SW 1271 (cell line): ENCODE measurements around the gene SHISA7.

Source experiments
- DNase-seq, 2 experiments: peaks; one replicate each; lab custom pipeline; 2025; lab: John Stamatoyannopoulos, UW

SHISA7 gene

DNA sequence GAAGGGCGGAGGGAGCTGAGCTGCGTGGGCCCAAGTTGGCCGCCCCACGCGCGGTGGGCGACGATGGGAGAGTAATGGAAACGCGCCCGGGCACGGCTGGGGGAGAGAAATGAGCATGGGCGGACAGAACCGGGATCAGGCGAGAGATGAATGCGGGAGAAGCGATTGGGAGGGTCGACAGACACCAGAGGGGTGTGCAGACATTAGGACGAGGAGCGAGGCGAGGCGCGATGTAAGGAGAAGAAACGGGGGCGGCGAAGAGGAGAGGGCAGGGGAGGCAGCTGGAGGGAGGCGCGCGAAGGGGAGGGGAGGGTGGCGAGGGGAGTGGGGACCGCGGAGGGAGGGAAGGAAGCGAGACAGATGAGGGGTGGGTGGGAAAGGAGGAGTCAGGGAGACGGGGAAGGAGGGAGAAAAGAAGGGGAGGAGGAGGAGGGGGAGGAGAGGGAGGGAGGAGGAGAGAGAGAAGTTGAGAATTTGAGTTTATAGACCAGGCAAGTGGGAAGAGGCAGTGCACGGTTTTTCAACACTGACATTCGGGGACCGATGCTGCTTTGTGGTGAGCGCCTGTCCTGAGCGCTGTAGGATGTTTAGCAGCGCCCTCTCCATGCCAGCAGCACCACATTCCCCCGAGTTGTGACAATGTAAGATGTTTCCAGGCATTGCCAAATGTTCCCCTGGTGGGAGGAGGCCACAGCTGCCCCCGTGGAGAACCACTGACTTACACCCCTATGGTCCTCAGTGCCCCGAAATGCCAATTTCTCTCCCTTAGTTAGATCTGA is at the start of gene SHISA7:
Gene SHISA7, minus strand, starts transcription at position 256 of the 779 bp plus-strand sequence. CDS start 437 bp downstream, outside the sequence.
- peak in 1 of 2 experiments; percentile 14 for DNase-seq

DNA sequence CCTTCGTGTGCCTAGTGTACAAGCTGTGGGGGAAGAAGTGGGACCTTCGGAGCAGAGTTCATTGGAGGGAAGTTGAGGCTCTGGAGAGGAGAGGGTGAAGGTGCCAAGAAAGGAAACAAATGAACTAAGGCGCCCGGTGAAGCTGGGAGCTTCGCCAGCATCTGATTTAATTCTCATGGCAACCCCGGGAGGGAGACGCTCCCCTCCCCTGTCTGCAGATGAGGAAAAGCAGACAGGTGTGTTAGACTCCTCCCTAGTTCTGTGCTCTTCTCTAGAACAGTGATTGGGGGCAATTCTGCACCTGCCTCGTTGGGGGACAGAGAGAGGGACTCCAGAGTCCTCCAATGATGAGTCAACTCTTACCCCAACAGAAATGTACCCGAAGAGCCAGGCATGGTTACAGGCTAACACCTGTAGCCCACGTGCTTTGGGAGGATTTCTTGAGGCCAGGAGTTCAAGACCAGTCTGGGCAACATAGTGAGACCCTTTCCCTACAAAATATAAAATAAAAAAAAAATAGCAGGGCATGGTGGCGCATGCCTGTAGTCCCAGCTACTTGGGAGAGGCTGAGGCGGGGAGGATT is 49.4 kb upstream of the SHISA7 start:
- no peak for DNase-seq

DNA sequence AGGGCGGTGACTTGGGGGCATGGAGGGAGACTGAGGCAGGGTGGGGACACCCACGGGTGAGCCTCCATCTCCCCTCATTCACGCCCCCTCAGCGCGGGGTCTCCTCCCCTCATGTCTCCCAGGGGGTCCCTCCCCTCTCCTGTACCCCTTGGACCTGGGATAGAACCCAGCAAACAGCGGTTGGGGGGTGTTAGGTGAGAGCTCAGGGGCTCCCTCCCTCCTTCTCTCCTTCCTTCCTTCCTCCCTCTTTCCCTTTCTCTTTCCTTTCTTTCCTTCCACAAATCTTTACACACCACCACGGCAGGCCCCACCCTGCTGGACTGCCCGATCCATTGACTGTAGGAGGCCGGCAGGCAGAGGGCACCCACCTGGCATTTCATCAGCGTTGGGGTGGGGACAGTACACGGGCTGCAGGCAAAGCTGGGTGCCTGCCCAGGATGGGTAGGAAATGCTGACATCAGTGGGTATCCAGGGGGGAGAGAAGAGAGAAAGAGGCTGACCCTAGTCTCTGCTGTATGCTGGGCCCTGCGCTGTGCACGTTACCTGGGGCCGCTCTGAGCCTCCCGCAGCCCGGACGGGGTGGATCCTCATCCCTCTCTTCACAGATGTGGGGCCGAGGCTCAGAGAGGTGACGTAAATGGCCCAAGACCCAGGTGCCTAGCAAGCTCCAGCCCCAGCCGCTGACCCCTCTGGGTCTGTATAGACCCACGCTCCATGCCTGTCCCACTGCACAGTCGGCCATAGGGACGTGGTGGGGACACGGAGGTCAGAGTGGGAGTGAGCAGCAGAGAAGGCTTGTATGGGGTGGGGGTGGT is 48.7 kb upstream of the SHISA7 start:
- DNase-seq, result no peak

DNA sequence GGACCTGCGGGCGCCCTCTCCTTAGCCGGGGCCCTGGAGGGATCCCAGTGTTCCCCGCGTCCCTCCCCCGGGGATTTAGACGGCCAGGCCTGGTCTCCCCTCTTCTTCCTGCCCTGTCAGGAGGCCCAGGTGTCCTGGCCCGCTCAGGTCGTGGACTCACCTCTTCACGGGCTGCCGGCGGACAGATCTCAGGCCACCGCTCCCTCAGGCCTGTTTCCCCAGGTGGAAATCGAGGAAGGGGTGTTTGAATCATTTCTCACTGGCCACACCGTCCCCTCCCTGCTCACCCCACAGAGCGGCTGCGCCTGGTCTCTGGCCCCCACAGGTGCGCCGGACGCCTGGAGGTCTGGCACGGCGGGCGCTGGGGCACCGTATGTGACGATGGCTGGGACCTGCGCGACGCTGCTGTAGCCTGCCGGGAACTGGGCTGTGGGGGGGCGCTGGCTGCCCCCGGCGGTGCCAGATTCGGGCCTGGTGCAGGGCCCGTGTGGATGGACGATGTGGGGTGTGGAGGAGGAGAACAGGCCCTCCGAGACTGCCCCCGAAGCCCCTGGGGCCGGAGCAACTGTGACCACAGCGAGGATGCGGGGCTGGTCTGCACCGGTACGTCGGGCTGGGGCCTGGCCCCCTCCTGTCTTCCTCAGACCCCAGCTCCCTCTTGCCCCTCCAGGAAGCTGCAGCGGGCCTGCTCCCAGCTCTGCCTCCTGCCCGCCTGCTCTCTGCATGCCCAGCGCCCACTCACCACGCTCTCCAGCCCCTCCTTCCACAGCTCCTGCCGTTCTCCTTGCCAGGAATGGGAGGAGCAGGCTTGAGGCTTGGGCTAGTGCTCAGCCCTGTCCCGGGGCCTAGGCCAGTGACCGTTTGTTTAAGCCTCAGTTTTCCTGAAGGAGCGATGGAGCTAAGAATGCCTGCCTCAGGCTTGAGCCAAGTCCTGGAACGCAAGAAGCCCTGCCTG is 47.7 kb upstream of the SHISA7 start:
- DNase-seq, result no peak

DNA sequence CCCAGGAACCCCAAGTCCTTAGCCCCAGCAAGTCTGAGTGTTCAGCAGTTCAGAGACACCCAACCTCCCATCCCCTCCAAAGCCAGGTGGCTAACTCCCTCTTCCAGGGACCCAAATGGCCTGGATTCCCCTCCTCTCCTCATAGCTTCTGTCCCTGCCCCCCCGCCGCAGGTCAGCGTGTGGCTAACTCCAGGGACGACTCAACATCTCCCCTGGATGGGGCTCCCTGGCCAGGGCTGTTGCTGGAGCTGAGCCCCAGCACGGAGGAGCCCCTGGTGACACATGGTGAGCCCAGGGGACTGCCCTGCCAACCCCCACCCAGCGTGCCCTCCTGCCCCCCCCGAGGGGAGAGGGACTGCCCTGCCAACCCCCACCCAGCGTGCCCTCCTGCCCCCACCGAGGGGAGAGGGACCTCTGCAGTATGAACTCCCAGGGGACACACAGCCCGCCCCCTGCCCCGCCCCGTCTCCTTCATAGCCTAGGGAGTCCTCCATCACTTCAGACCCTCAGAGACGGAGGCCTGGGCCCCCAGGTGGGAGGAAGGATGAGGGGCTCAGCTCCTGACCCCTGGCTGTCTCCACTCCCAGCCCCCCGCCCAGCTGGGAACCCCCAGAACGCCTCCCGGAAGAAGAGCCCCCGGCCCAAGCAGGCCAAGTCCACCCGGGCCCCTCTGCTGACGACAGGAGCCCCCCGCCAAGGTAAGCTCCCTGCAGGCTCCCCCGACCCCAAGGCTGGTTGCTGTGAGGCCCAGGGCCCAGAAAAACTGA is 46.8 kb upstream of the SHISA7 start:
- no peak for DNase-seq

DNA sequence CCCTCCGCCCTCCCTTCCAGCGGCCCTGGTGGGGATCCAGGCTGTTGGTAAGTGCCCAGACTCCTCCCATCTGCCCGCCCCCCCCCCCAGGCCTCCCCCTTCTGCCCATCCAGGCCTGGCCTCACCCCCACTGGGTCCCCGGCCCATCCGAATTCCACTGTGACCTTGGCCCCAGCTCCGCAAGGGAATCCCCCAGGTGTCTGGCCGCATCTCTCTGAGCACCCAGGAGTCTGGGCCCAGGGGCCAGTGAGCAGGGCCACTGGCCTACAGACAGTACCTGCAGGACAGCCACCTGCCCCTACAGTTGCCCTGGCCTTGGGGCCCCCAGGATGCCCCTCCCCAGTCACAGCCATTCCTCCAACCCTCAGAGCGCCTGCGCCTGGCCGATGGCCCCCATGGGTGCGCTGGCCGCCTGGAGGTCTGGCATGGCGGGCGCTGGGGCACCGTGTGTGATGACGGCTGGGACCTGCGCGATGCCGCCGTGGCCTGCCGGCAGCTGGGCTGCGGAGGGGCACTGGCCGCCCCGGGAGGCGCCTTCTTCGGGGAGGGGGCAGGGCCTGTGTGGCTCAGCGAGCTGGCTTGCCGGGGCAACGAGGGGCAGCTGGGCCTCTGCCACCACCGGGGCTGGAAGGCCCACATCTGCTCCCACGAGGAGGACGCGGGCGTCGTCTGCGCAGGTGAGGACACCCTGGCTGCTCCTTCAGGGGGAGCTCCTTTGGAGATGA is 46.0 kb upstream of the SHISA7 start:
- DNase-seq, result no peak

DNA sequence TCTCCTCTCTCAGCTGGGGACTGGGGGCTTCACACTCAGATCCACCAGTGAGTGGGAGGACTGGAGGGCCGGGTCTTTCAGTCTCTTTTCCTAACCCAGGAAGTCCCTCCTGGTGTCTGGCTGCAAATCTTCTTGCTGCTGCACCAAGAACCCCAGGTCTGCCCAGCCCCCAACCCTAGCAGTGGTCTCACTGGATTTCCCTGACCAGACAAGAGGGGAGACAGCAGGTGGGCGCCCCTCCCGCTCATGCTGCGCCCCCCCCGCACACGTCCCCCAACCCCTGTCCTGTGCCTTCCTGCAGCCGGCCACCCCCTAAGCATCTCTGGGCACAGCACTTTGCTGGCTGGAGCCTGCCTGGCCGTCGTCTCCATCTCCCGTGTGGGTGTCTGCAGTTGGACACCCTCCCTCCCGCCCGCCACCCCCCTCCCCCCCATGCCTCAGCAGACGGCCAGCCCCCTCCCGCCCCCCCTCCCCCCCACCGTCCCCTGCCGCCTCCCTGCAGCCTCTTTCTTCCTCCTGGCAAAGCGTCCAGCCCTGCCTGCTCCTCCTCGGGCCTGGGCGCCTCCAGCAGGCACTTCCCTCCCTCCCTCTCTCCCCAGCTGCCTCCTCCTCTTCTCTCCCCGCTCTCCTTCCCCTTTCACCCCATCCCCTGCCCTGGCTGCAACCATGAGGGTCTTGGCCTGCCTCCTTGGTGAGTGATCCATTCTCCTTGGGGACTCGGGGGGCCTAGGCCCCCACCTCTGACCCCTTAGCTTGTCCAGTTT is 45.0 kb upstream of the SHISA7 start, which contains the start of gene SSC5D:
Gene SSC5D, plus strand, starts transcription at position 513 of the 764 bp plus-strand sequence. Its CDS starts 154 bp downstream, at position 667.
- no peak for DNase-seq

DNA sequence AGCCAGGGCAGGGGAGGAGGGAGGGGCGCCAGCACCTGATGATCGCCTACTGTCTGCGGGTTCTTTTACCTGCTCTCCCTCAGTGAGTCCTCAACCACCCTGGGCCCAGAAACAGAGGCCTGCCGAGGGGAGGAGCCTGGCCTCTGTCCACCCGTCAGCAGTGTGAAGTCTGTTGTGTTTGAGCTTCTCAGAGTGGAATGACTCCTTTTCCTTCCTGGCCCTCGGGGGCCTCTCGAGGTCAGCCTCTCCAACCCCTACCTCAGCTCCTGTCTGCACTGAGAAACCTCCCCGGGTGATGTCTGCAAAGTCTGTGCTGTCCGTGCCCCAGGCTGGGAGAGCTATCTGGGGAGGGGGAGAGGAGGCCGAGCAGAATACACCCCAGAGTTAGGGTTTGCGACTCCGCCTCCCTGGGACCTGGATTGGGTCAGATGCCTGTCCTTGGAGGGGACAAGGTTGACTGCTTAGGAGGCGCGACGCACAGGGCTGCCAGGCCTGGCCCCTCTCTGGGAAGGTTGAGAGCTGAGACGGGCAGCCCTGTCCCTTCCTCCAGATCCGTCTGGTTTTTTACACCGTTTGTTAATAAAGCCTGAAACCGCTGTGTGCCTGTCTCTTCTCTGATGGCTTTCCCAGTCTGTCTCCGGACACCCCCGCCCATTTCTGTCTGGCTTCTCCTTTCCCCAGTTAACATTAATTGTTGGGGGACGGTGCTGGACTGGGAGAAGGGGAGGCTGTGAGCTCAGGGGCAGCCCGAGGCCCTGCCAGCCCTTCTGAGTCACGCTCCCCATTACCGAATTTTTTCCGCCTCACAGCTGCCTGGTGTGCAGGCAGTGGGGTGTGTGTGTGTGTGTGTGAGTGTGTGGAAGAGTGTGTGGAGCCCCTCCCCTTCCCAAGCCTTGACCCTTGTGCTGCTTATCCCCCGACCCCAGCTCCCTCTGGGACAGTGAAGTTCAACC is 44.1 kb upstream of the SHISA7 start:
- no peak for DNase-seq

DNA sequence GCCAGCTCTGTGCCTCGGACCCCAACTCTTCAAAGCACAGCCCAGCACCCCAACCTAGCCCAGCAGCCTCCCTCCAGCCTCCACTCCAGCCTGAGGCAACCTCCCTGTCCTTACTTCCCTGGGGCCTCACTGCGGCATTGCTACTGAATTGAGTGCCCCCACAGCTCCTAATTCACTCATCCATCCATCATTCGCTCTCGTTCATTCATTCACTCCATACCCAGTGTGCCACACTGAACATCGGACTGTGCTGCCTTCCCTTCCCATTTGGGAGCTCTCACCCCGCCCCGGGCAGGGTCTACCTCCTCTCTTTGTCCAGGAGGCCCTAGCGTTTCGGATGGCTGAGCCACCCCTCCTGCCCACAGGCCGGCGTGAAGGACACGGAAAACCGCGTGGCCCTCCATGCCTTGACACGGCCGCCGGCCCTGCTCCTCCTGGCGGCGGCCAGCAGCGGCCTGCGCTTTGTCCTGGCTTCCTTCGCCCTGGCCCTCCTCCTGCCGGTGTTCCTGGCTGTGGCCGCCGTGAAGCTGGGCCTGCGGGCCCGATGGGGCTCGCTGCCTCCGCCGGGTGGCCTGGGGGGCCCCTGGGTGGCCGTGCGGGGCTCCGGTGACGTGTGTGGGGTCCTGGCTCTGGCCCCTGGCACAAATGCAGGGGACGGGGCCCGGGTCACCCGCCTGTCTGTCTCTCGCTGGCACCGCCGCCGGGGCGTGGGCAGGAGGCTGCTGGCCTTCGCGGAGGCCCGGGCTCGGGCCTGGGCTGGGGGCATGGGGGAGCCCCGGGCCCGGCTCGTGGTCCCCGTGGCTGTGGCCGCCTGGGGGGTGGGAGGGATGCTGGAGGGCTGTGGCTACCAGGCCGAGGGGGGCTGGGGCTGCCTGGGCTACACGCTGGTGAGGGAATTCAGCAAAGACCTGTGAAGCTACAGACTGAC is 43.2 kb upstream of the SHISA7 start:
- DNase-seq, result no peak

DNA sequence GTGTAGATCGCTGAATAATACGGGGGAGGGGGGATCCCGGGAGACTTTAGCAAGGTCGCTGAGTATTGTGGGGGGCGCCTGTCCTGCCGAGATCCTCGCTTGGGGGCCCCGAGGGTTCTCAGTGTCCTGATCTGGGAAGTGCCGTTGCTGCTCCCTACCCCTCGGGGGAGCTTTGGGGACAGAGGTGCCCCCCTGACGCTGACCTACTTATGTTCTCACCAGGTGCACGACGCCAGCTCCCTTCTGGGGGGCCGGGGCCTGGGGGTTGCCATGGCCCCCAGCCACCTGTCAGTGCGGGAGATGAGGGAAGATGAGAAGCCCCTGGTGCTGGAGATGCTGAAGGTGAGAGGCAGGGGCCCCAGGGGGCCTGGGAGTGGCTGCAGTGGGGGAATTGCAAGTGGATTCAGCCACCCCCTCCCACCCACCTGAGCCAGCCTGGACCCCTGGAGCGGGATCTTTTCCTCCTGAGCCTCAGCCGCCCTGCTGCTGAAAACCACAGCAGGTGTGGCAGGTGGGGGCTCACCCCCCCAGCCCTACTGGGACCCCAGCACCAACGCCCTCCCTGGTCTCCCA is 42.4 kb upstream of the SHISA7 start:
- DNase-seq, result no peak

DNA sequence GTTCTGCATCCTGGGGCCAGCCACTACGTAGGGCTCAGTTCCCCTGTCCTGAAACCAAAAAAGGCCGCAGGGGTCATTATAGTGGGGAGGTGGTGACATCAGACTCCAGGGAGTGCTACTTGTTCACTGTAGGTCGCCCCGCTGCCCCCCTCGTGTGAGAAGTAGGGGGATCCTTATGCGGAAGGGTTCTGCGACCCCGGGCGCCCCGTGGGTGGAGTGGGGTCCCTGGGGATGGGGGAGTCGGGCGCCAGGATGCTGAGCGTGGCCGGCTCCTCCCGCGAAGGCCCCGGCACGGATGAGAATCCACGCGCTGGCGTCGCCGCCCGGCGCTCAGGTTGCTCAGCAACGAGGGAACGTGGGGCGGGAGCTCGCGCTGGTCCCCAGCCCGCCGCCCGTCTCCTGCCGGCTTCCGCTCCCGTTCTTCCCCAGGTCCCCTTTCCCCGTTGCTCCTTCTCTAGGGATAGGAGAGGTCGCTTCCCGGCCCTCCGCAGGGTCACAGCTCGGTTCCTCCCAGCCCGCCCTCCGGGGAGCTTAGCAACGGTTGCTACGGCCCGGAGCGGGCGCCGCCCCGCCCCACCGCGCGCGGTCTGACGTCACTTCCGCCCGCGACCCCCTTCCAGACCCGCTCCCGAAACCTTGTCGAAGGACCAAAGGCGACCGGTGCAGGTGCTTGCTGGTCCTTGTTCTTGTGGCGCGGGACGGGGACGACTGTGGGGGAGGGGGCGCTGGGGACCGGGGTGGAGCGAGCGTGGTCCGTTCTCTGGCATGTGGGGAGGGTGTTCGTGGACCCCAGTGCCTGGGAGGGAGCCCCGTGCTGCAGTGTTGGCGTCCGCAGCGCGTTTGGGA is 41.7 kb upstream of the SHISA7 start, which contains the start of gene NAT14:
Gene NAT14, plus strand, starts transcription at position 596 of the 846 bp plus-strand sequence. CDS start 521 bp downstream, outside the sequence.
- DNase-seq, result peak; percentile 19 to 44

DNA sequence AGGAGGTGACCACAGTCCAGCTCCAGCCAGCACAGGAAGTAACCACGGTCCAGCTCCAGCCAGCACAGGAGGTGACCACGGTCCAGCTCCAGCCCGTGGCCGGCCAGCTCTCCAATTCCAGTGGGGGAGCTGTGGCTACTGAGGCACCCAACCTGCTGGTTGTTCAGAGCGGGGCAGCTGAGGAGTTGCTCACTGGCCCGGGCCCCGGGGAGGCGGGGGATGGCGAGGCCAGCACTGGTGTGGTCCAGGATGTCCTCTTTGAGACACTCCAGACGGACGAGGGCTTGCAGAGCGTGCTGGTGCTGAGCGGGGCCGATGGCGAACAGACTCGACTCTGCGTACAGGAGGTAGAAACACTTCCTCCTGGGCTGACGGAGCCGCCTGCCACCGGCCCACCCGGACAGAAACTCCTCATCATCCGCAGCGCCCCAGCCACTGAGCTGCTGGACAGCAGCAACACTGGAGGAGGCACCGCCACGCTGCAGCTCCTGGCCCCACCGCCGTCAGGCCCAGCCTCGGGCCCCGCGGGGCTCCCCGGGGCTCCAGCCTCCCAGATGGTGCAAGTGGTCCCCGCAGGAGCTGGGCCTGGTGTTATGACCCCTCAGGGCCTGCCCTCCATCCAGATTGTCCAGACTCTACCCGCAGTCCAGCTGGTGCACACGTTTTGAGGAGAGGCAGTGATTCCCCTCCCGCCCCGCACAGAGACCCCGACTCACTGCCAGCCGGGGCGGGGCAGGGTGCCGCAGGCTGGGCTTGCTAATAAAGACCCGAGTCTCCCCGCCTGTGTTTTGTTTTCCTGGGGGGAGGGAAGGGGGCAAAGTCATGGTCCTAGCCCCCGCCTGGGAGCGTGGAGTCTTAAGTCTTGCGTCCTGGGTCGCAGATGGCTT is 40.8 kb upstream of the SHISA7 start:
- DNase-seq, result no peak

DNA sequence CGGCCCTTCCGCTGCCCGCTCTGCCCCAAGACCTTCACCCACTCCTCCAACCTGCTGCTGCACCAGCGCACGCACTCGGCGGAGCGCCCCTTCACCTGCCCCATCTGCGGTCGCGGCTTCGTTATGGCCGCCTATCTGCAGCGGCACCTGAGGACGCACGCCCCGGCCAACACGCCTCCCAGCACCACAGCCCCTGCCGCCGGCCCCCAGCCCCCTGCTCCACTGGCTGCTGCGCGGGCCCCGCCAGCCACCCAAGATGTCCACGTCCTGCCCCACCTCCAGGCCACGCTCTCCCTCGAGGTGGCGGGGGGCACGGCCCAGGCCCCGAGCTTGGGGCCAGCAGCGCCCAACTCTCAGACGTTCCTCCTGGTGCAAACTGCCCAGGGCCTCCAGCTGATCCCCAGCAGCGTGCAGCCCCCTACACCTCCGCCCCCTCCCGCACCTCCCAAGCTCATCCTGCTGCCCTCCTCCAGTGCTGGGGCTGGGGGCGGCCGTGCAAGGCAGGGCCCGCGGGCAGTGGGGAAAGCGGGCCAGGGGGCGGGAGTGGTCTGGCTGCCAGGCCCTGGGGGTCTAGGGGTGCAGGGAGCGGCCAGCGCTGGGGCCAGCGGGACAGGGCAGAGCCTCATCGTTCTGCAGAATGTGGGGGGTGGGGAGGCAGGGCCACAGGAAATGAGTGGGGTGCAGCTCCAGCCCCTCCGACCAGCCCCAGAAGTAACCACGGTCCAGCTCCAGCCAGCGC is 40.0 kb upstream of the SHISA7 start:
- no peak for DNase-seq
